Osteocyte (in vitro differentiated cells): Measurements from ENCODE around the gene TOM1L2. TPM values are rescaled to one million over a fixed set of nuclear protein-coding genes. Genes with fewer than 3 reads are reported as not detected.
A peak's percentile ranks its signal among the peaks of the same experiment; 100 is the strongest.

Source experiments
- DNase-seq: peaks from one replicate; pipeline ENCODE4 v3.0.0; 2021; ENCODE audit warnings: mixed read lengths; ENCODE audit not compliant: unreplicated experiment; ENCODE audit errors: extremely low spot score
- H3K27ac Mint-ChIP-seq: one replicate; pipeline ENCODE4 v1.8.0; 2021; ENCODE audit warnings: mild to moderate bottlenecking, mixed read lengths; ENCODE audit not compliant: unreplicated experiment
- H3K27me3 Mint-ChIP-seq: one replicate; pipeline ENCODE4 v1.8.0; 2021; ENCODE audit warnings: mixed read lengths; ENCODE audit not compliant: unreplicated experiment
- H3K36me3 Mint-ChIP-seq: one replicate; pipeline ENCODE4 v1.8.0; 2021; ENCODE audit warnings: mixed read lengths; ENCODE audit not compliant: unreplicated experiment
- H3K4me1 Mint-ChIP-seq: one replicate; pipeline ENCODE4 v1.8.0; 2021; ENCODE audit warnings: mixed read lengths; ENCODE audit not compliant: unreplicated experiment
- H3K4me3 Mint-ChIP-seq: one replicate; pipeline ENCODE4 v1.8.0; 2021; ENCODE audit warnings: mild to moderate bottlenecking, moderate library complexity, mixed read lengths; ENCODE audit not compliant: unreplicated experiment
- H3K9me3 Mint-ChIP-seq: one replicate; pipeline ENCODE4 v1.8.0; 2021; ENCODE audit warnings: mixed read lengths; ENCODE audit not compliant: unreplicated experiment
- CTCF ChIP-seq: fragments of 200-600 bp; sonication (generic); IDR thresholded peaks from 2 replicates; pipeline ENCODE4 v1.5.0; 2021; ENCODE audit warnings: antibody characterized with exemption, mild to moderate bottlenecking, moderate library complexity
- total RNA-seq: library from RNA; stranded (reverse); gene quantifications from 2 replicates; pipeline ENCODE4 v1.2.1, GENCODE V29; 2021

TOM1L2 gene
- total RNA-seq, 1 donor from 2014 or later: 69.7 TPM

GRCh38 chr17:17929655-17930380 lies 42.4 kb downstream of the TOM1L2 start:
- no peak for DNase-seq
- Mint-ChIP-seq H3K4me1 (peaks cover 53% of the 10 kb centered on the region), H3K36me3 (peaks cover 2% of the 10 kb centered on the region), H3K27me3 (no peaks in the 10 kb centered on the region), H3K27ac (peak overlapping the region; percentile 45), H3K9me3 (no peaks in the 10 kb centered on the region), H3K4me3 (no peak overlapping the region)
- no peak for TF ChIP-seq CTCF

GRCh38 chr17:17928398-17929287 lies 43.6 kb downstream of the TOM1L2 start:
- H3K4me1 Mint-ChIP-seq: peaks cover 60% of the 10 kb centered on the region
- no peak overlapping the region for H3K4me3 Mint-ChIP-seq
- peak overlapping the region; percentile 31 for H3K27ac Mint-ChIP-seq
- no peaks in the 10 kb centered on the region for H3K9me3 Mint-ChIP-seq
- no peak for TF ChIP-seq CTCF
- no peaks in the 10 kb centered on the region for H3K27me3 Mint-ChIP-seq
- peaks cover 2% of the 10 kb centered on the region for H3K36me3 Mint-ChIP-seq
- no peak for DNase-seq

DNA sequence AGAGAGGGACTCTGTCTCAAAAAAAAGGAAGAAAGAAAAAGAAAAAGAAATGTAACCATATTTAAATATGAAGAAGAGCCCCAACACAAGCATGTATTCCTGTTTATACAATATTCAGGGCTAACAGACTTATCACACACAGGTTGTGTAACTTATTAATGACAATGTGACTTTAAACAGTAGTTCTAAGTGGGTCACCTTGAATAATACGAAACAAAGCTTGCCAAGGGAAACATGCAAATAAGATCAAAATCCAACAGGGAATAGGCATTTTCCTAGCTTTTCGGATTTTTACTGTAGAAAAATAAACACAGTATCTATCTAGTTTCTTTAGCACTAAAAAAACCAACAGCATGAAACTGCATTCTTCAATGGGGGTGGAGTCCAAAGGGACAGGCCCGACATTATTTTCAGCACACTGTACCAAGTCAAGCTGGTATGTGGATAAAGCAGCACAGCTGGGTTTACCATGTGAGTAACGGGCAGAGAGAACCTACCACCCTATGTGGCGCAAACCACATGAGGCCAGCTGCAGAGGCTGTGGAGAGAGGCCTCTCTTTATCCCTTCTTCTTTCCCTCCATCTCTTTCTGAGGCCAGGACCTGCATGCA lies 45.3 kb downstream of the TOM1L2 start:
- no peak for TF ChIP-seq CTCF
- H3K27ac Mint-ChIP-seq: peak overlapping the region; percentile 80
- peaks cover 74% of the 10 kb centered on the region for H3K4me1 Mint-ChIP-seq
- DNase-seq: no peak
- H3K27me3 Mint-ChIP-seq: no peaks in the 10 kb centered on the region
- no peaks in the 10 kb centered on the region for H3K9me3 Mint-ChIP-seq
- H3K4me3 Mint-ChIP-seq: no peak overlapping the region
- peaks cover 2% of the 10 kb centered on the region for H3K36me3 Mint-ChIP-seq

GRCh38 chr17:17926036-17926435 lies 46.2 kb downstream of the TOM1L2 start:
- Mint-ChIP-seq H3K27me3 (no peaks in the 10 kb centered on the region), H3K36me3 (peaks cover 3% of the 10 kb centered on the region), H3K9me3 (no peaks in the 10 kb centered on the region), H3K4me1 (peaks cover 77% of the 10 kb centered on the region), H3K4me3 (no peak overlapping the region), H3K27ac (peak overlapping the region; percentile 80)
- no peak for TF ChIP-seq CTCF
- DNase-seq: no peak

- Mint-ChIP-seq H3K9me3 (no peaks in the 10 kb centered on the region), H3K4me1 (peaks cover 83% of the 10 kb centered on the region), H3K27me3 (no peaks in the 10 kb centered on the region), H3K4me3 (no peak overlapping the region), H3K36me3 (peaks cover 4% of the 10 kb centered on the region), H3K27ac (no peak overlapping the region)
- DNase-seq: no peak
- no peak for TF ChIP-seq CTCF
Measured at GRCh38 chr17:17924857-17925250, 47.3 kb downstream of the TOM1L2 start.
